HFF-Myc (cell line): ENCODE results near the gene DDIT3.

ENCODE experiments used
- DNase-seq: peaks from one replicate; pipeline ENCODE4 v3.0.0-alpha.2; 2011; ENCODE audit warnings: low read depth; ENCODE audit errors: extremely low read depth
- H3K4me3 ChIP-seq: replicated peaks from 2 replicates; pipeline ENCODE4 v1.5.1; 2011; ENCODE audit warnings: low read depth, mild to moderate bottlenecking, control low read depth, low read length
- CTCF ChIP-seq: IDR thresholded peaks from 2 replicates; pipeline ENCODE4 v1.5.1; 2012; ENCODE audit warnings: mild to moderate bottlenecking, low read depth, low read length, control low read depth; ENCODE audit errors: missing control alignments

The DDIT3 gene

GRCh38 chr12:57525615-57526383, 5.5 kb upstream of the DDIT3 start:
- H3K4me3 ChIP-seq: no peak overlapping the region
- DNase-seq: no peak
- no peak for TF ChIP-seq CTCF

- no peak for DNase-seq
- no peak for TF ChIP-seq CTCF
- H3K4me3 ChIP-seq: peak overlapping the region; percentile 67
Observed at GRCh38 chr12:57524814-57525614, 4.7 kb upstream of the DDIT3 start.

- no peak for DNase-seq
- TF ChIP-seq CTCF: no peak
- H3K4me3 ChIP-seq: peak overlapping the region; percentile 67
Observed at GRCh38 chr12:57523706-57524614, 3.6 kb upstream of the DDIT3 start.

GRCh38 chr12:57522887-57523705, 2.8 kb upstream of the DDIT3 start:
- TF ChIP-seq CTCF: no peak
- peak overlapping the region; percentile 67 for H3K4me3 ChIP-seq
- no peak for DNase-seq

GRCh38 chr12:57522011-57522886, 1.9 kb upstream of the DDIT3 start, which contains the start of gene MBD6:
TSS of gene MBD6 (plus strand) at chr12:57522824. CDS start at chr12:57524304, 1,480 bp downstream.
- TF ChIP-seq CTCF: no peak
- H3K4me3 ChIP-seq: peak within 1 kb of the TSS; percentile 67
- peak; percentile 75 for DNase-seq
